GM18511 (cell line): ENCODE measurements around the gene ROBO1.

Source experiments
- ATAC-seq: cut with Tn5 transposase; IDR thresholded peaks from one replicate; pipeline ENCODE4 v1.9.1; 2021; ENCODE audit warnings: mild to moderate bottlenecking, moderate library complexity; ENCODE audit not compliant: unreplicated experiment

The ROBO1 gene

DNA sequence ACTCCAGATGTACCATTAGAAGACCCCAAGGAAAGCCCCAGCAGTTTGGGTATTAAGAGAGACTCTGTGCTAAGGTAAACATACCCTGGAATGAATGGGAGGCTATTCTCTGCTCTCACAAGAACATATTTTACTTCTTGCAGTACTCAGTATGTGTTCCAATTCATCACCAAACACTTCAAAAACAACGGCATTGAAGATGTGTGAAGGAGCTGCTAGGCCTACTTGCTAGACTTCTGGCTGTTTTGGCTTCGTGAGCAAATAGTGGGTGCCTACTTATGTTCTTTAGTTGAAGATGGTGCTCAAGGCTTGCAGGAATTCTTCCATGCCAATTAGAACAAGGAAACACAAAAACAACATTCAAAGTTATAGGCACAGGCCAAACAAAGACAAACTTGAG lies 514.5 kb downstream of the ROBO1 start:
- no peak for ATAC-seq

DNA sequence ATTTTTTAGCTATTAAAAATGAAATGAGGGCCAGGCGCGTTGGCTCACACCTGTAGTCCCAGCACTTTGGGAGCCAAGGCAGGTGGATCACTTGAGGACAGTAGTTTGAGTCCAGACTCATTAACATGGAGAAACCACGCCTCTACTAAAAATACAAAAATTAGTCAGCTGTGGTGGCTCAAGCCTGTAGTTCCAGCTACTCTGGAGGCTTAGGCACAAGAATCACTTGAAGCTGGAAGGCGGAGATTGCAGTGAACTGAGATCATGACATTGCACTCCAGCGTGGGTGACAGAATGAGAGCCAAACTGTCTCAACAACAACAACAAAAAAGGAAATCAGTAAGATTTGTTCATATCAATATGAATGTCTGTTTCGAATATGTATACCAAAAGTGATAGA lies 517.1 kb downstream of the ROBO1 start:
- no peak for ATAC-seq

DNA sequence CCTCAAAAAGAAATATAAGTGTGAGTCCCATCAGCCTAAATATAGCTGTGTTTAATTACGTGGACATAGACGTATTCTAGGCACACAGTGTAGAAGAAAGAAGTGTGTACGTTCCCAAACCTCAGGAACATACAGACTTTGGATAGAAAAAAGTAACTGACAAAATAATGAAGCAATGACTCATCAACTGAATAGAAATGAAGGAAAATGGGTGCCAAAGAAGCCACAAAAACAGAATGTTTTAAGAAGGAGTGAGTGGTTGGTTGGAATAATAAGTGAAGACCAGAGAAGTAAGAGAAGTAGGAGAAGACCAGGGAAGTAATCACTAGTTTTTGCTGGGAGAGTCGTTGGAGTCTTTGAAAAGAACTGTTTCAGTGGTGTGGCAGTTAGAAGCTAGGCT lies 518.1 kb downstream of the ROBO1 start:
- ATAC-seq, result no peak

- no peak for ATAC-seq
Observed at GRCh38 chr3:79247725-79248043, 520.1 kb downstream of the ROBO1 start.

DNA sequence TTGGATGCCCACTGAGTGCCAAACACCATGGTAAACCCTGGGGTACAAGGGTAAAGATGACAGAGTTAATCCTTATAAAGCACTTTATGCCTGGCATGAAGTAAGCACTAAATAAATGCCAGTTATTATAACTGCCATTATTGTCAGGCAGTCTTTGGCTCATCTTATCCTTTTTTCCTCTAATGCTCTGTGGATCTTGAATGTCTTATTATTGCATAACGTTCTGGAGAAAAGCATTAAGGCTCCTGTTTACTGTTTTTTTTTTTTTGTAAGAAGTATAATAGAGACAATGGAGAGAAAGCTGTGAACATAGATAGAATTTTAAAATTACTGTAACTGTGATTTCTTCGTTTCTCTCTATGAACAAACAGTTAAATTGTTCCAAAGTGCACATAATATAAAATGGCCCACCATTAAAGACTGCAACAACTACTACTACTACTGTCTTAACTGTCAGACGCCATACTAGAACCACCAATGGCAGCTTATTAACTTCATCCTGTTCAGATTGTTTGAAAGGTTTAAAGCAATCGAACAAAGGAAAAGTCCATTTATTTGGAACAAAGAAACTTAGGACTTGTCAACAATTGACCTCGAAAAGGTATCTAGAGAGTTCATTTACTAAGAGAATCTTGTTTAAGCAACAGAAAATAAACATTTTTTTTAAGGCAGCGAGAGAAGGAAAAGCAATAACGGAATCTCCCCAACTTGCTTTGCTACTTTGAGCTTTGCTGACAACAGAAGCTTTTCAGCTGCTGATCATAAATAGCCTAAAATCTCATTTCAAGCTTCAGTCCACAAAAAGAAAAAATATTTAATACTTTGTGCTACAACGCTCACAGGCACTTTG lies 520.7 kb downstream of the ROBO1 start:
- no peak for ATAC-seq

DNA sequence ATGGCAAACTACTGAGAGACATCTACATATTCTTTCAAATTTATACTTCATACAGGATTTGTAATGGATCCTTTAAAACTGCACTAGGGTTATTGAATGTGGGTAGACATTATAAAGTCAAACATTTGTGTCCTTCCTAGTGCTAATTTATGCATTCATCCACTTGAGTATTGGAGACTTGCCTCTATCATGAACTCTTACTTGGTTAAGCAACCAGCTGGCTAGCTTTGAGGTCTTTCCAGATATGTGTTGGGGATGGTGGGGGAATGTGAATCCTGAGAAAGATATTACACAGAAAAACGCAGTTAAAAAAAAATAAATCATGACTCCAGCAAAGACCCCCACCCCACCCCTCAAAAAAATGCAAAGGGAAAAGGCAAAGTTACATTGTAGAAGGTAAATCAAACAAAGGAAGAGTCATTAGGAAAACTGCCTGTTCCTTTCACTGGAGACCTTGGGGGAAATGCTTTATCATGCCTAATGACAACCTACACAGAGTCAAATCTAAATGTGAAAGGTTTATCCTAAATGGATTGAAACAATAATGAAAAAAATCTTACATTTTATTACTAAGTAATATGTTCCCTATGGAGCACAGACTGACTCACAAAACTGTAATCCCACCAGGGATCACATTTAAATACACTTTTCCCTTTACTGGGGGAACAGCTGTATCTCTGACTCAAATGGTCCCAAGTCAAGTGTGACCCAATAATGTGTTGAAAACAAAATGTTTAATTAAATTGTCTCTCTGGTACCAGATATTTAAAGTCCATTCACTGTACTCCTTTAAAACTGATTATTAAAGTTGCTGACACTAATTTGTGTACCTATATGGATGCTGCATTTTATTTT lies 522.3 kb downstream of the ROBO1 start:
- ATAC-seq, result no peak

- no peak for ATAC-seq
Observed at GRCh38 chr3:79236496-79236895, 531.3 kb downstream of the ROBO1 start.

- no peak for ATAC-seq
Observed at GRCh38 chr3:79233431-79234060, 534.3 kb downstream of the ROBO1 start.

- no peak for ATAC-seq
Observed at GRCh38 chr3:79230266-79230665, 537.5 kb downstream of the ROBO1 start.

- no peak for ATAC-seq
Observed at GRCh38 chr3:79217096-79217495, 550.7 kb downstream of the ROBO1 start.

GRCh38 chr3:79215286-79215685 lies 552.5 kb downstream of the ROBO1 start:
- ATAC-seq, result no peak

GRCh38 chr3:79211586-79212359 lies 556.0 kb downstream of the ROBO1 start:
- ATAC-seq, result no peak

- no peak for ATAC-seq
Observed at GRCh38 chr3:79204351-79204750, 563.4 kb downstream of the ROBO1 start.

DNA sequence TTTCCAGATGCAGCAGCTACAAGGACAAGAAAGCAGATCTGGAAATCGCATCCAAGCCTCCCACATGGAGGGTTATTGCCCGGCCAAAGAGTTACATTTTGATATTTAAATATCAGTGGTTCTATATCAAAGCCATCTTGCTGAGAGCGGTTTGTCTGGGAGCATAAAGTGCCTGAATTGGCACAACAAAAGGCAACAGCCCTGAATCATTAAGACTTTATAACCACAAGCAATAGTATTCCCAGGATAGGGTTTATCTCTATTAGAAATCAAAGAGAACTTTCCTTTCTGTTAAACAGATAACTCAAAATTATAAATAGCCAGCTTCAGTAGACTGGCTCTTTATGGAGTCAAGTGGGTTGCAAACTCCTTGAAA lies 564.7 kb downstream of the ROBO1 start:
- no peak for ATAC-seq

DNA sequence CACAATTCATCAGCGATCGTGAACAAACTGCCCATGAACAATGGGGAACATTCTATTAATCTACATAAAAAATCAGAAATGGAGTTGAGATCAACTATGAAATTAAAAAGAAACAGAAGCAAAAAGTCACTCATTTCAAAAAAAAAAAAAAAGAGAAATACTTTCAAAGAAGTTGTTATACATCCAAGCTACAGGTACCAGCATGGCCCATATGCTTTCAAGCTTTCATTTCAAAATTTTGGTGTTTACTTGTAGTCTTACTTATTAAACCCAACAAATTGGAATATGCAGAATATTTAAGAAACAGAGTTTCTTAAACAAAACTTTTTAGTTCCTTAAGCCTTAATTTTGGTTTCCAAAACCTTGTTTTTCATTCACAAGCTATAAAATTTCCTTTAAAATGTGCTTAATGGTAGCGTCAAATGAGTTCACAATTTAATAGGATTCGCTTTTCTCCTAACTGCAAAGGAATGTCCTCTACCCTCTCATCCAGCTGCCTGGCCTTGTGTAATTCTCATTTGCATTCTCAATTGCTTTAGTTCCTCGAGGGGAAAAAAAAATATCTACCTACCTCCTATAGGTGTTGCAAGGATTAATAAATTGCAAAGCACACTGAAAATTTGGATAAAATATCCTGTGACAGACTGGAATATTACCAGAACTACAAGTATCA lies 565.2 kb downstream of the ROBO1 start:
- ATAC-seq, result no peak

GRCh38 chr3:79200456-79200855 lies 567.3 kb downstream of the ROBO1 start:
- no peak for ATAC-seq

GRCh38 chr3:79199966-79200365 lies 567.8 kb downstream of the ROBO1 start:
- no peak for ATAC-seq

- ATAC-seq, result no peak
Observed at GRCh38 chr3:79187426-79187825, 580.4 kb downstream of the ROBO1 start.

GRCh38 chr3:79184251-79184650 lies 583.5 kb downstream of the ROBO1 start:
- no peak for ATAC-seq

DNA sequence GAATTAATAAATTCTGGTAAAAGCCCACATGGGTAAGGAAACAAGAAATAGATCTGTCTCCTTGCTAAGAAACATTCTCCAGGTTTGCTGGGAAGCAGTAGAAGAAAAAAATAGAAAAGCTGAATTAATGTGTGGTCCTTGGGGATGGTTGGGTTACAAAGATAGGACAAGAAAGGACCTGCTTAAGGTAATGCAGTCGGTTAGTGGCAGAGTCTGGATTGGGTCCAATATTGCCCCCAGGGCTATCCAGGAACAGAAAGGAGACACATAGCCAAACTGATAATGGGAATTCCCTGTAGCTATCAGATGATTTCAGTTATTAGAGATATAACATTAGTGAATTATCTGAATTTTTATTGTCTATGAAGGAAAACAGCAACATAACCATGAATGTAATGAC lies 584.3 kb downstream of the ROBO1 start:
- ATAC-seq, result no peak
